HG02798 (cell line): Measurements from ENCODE around the gene OR4D2.
"Not testable (repeated sequence)": the region's sequence is repeated elsewhere in the genome, so short reads cannot be mapped to it uniquely, and the experiment has no call there.

Experiments
- ATAC-seq: cut with Tn5 transposase; IDR thresholded peaks from one replicate; pipeline ENCODE4 v1.9.1; 2021; ENCODE audit warnings: mild to moderate bottlenecking; ENCODE audit not compliant: unreplicated experiment, poor library complexity

The OR4D2 gene

GRCh38 chr17:58166682-58167081 is at the start of gene OR4D2:
TSS of gene OR4D2 (plus strand) at chr17:58166982. CDS start at chr17:58169656, 2,674 bp downstream.
- ATAC-seq, result no peak

- no peak for ATAC-seq
These were observed 49.4 kb upstream of the OR4D2 start for GRCh38 chr17:58117382-58117781.

GRCh38 chr17:58119491-58119890 is 47.3 kb upstream of the OR4D2 start:
- no peak for ATAC-seq

GRCh38 chr17:58120195-58120822 is 46.5 kb upstream of the OR4D2 start:
- no peak for ATAC-seq

- no peak for ATAC-seq
These were observed 44.9 kb upstream of the OR4D2 start for GRCh38 chr17:58121925-58122324.

GRCh38 chr17:58127846-58128245 is 38.9 kb upstream of the OR4D2 start:
- ATAC-seq, result no peak

- ATAC-seq, result not testable (repeated sequence)
These were observed 34.1 kb upstream of the OR4D2 start for GRCh38 chr17:58132697-58133096.

GRCh38 chr17:58136669-58137279 is 30.0 kb upstream of the OR4D2 start:
- ATAC-seq, result no peak

GRCh38 chr17:58141505-58141904 is 25.3 kb upstream of the OR4D2 start:
- no peak for ATAC-seq

GRCh38 chr17:58143335-58143734 is 23.4 kb upstream of the OR4D2 start:
- ATAC-seq, result not testable (repeated sequence)

- no peak for ATAC-seq
These were observed 22.0 kb upstream of the OR4D2 start for GRCh38 chr17:58144801-58145200.

GRCh38 chr17:58147930-58148434 is 18.8 kb upstream of the OR4D2 start, which contains the start of gene OR4D1:
TSS of gene OR4D1 (plus strand) at chr17:58148384. CDS start at chr17:58155154, 6,770 bp downstream.
- no peak for ATAC-seq

GRCh38 chr17:58148609-58149008 is 18.2 kb upstream of the OR4D2 start:
- no peak for ATAC-seq

- ATAC-seq, result no peak
These were observed 16.4 kb upstream of the OR4D2 start for GRCh38 chr17:58150394-58150793.

GRCh38 chr17:58153046-58153445 is 13.7 kb upstream of the OR4D2 start:
- ATAC-seq, result no peak

- no peak for ATAC-seq
These were observed 13.1 kb upstream of the OR4D2 start for GRCh38 chr17:58153671-58154070.

- no peak for ATAC-seq
These were observed 9.7 kb upstream of the OR4D2 start for GRCh38 chr17:58156839-58157803.

GRCh38 chr17:58158181-58158580 is 8.6 kb upstream of the OR4D2 start:
- no peak for ATAC-seq

GRCh38 chr17:58161566-58161965 is 5.2 kb upstream of the OR4D2 start:
- no peak for ATAC-seq

GRCh38 chr17:58165981-58166380 is 801 bp upstream of the OR4D2 start:
- no peak for ATAC-seq

GRCh38 chr17:58170622-58171021 is 3.8 kb downstream of the OR4D2 start:
- ATAC-seq, result no peak
